Ishikawa (cell line): ENCODE data around the gene CD19.
A peak's percentile ranks its signal among the peaks of the same experiment; 100 is the strongest.

Experiments used
- CEBPB ChIP-seq: IDR thresholded peaks from 2 replicates; pipeline ENCODE4 v1.6.1; 2012
- EGR1 ChIP-seq: IDR thresholded peaks from 2 replicates; pipeline ENCODE4 v1.6.1; 2012
- EP300 ChIP-seq: IDR thresholded peaks from 2 replicates; pipeline ENCODE4 v1.6.1; 2012; ENCODE audit warnings: borderline replicate concordance
- FOXM1 ChIP-seq: IDR thresholded peaks from 2 replicates; pipeline ENCODE4 v1.6.1; 2012; ENCODE audit warnings: low read depth, borderline replicate concordance
- MAX ChIP-seq: IDR thresholded peaks from 2 replicates; pipeline ENCODE4 v1.6.1; 2012
- NFIC ChIP-seq: IDR thresholded peaks from 2 replicates; pipeline ENCODE4 v1.6.1; 2012
- RAD21 ChIP-seq: IDR thresholded peaks from 2 replicates; pipeline ENCODE4 v1.6.1; 2012; ENCODE audit warnings: low read depth
- TCF12 ChIP-seq: IDR thresholded peaks from 2 replicates; pipeline ENCODE4 v1.6.1; 2012; ENCODE audit warnings: low read depth
- USF1 ChIP-seq: IDR thresholded peaks from 2 replicates; pipeline ENCODE4 v1.6.1; 2012
- YY1 ChIP-seq: IDR thresholded peaks from 2 replicates; pipeline ENCODE4 v1.6.1; 2012; ENCODE audit warnings: low read depth
- ZBTB7A ChIP-seq: IDR thresholded peaks from 2 replicates; pipeline ENCODE4 v1.6.1; 2012; ENCODE audit warnings: low read depth

GRCh38 chr16:28924762-28925385, 6.9 kb upstream of the CD19 start, which contains the start of gene RABEP2:
- peak; percentile 19; the same call in 1 of the 2 replicates for TF ChIP-seq ZBTB7A
- TF ChIP-seq RAD21, result no peak
- no peak for TF ChIP-seq EP300
- TF ChIP-seq EGR1, result peak; percentile 57; the same call in 1 of the 2 replicates
- 0 out of 2 replicates have a peak, but pooled peaks have one; percentile 13 for TF ChIP-seq MAX
- TF ChIP-seq FOXM1, result no peak
- TF ChIP-seq CEBPB, result no peak
- TF ChIP-seq NFIC, result no peak
- TF ChIP-seq YY1, result peak; percentile 85
- TF ChIP-seq USF1, result no peak
- TF ChIP-seq TCF12, result peak; percentile 56; the same call in 1 of the 2 replicates
